ENCODE data around the gene MYO3B.

MYO3B gene

DNA sequence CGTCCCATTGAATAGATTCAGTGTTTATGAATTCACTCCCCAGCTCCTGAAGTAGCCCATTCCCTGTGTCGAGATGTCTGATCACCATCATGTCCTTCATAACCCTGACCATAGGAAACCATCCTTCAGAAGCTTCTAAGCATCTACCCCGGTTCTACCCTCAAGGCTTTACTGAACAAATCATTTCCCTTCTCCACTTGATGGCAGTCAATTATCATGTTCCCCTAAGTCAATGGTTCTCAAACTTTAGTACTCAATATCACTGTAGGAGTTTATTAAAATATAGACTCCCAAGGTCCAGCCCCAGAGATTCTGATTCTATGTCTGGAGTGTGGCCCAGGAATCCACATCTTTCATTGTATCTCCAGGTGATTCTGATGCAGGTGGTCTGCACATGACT lies 308.8 kb downstream of the MYO3B start:
- Histone ChIP-seq H3K18ac (ENCODE audit: low read depth in 1 of 2, low read length in 2 of 2) (no peak overlapping the region), H3K27ac (ENCODE audit: low read length, poor library complexity, severe bottlenecking) (no peak overlapping the region), H3K9ac (ENCODE audit: low read length) (no peak overlapping the region), H3K9me3 (ENCODE audit: control insufficient read depth, low read length) (no peaks in the 10 kb centered on the region), H3K79me1 (replicated peaks; ENCODE audit: low read length, poor library complexity, severe bottlenecking) (no peaks in the 10 kb centered on the region), H4K8ac (ENCODE audit: low read length) (no peak overlapping the region), H2BK120ac (ENCODE audit: low read depth, low read length) (no peak overlapping the region), H2BK12ac (ENCODE audit: low read length in 2 of 2) (no peak overlapping the region), H3K4me2 (ENCODE audit: low read length, poor library complexity, severe bottlenecking) (no peak overlapping the region), H2AK5ac (ENCODE audit: low read length, severe bottlenecking) (no peak overlapping the region), H3K14ac (ENCODE audit: low read length in 2 of 2) (no peak overlapping the region), H3K36me3 (ENCODE audit: control insufficient read depth in 1 of 2, insufficient read depth in 2 of 2, low read depth in 1 of 2, low read length in 2 of 2) (no peaks in the 10 kb centered on the region), H4K91ac (ENCODE audit: low read length) (no peak overlapping the region), H2BK5ac (ENCODE audit: low read depth, low read length, poor library complexity, severe bottlenecking) (no peak overlapping the region), H2AFZ (ENCODE audit: low read depth, low read length) (no peak overlapping the region), H3K23ac (ENCODE audit: low read length in 2 of 2) (no peak overlapping the region), H3K4me1 (ENCODE audit: control insufficient read depth, insufficient read depth, low read depth, low read length) (no peaks in the 10 kb centered on the region), H3K4me3 (ENCODE audit: insufficient read depth in 1 of 2, low read depth in 1 of 2, low read length in 2 of 2) (no peak overlapping the region), H3K4ac (ENCODE audit: low read depth in 1 of 2, low read length in 2 of 2) (no peak overlapping the region), H3K27me3 (ENCODE audit: control insufficient read depth in 1 of 2, insufficient read depth in 1 of 2, low read length in 2 of 2) (no peaks in the 10 kb centered on the region), H2BK15ac (ENCODE audit: low read depth, poor library complexity, severe bottlenecking) (no peak overlapping the region)
- no peak for DNase-seq
- 90% methylated on average over 3 of the region's 3 CpGs for WGBS

DNA sequence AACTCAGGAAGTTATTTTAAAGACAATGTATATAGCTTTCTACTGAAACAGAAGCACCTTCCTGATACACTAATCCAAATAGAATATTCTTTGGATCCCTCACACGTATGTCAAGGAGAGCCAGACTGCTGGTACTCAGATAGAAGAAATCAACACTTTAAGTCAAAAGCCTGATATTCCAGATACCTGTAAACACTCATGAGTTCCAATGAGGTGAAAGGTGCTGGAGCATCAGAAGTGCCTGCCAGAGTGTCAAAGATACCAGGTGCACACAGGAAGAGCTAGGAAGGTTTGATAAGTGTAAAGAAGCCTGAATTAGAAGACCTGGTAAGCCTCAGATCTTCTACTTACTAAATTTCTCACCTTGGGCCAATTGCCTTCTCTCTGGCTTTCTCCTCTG lies 310.9 kb downstream of the MYO3B start:
- Histone ChIP-seq H4K91ac (ENCODE audit: low read length) (no peak overlapping the region), H2BK5ac (ENCODE audit: low read depth, low read length, poor library complexity, severe bottlenecking) (no peak overlapping the region), H3K23ac (ENCODE audit: low read length in 2 of 2) (no peak overlapping the region), H3K4ac (ENCODE audit: low read depth in 1 of 2, low read length in 2 of 2) (no peak overlapping the region), H3K27ac (ENCODE audit: low read length, poor library complexity, severe bottlenecking) (no peak overlapping the region), H3K4me1 (ENCODE audit: control insufficient read depth, insufficient read depth, low read depth, low read length) (peaks cover 2% of the 10 kb centered on the region), H3K27me3 (ENCODE audit: control insufficient read depth in 1 of 2, insufficient read depth in 1 of 2, low read length in 2 of 2) (no peaks in the 10 kb centered on the region), H3K79me1 (replicated peaks; ENCODE audit: low read length, poor library complexity, severe bottlenecking) (no peaks in the 10 kb centered on the region), H3K9ac (ENCODE audit: low read length) (no peak overlapping the region), H3K36me3 (ENCODE audit: control insufficient read depth in 1 of 2, insufficient read depth in 2 of 2, low read depth in 1 of 2, low read length in 2 of 2) (no peaks in the 10 kb centered on the region), H2AFZ (ENCODE audit: low read depth, low read length) (no peak overlapping the region), H3K4me3 (ENCODE audit: insufficient read depth in 1 of 2, low read depth in 1 of 2, low read length in 2 of 2) (no peak overlapping the region), H3K18ac (ENCODE audit: low read depth in 1 of 2, low read length in 2 of 2) (no peak overlapping the region), H3K9me3 (ENCODE audit: control insufficient read depth, low read length) (no peaks in the 10 kb centered on the region), H2BK120ac (ENCODE audit: low read depth, low read length) (no peak overlapping the region), H2BK15ac (ENCODE audit: low read depth, poor library complexity, severe bottlenecking) (no peak overlapping the region), H4K8ac (ENCODE audit: low read length) (no peak overlapping the region), H3K14ac (ENCODE audit: low read length in 2 of 2) (no peak overlapping the region), H3K4me2 (ENCODE audit: low read length, poor library complexity, severe bottlenecking) (no peak overlapping the region), H2AK5ac (ENCODE audit: low read length, severe bottlenecking) (no peak overlapping the region), H2BK12ac (ENCODE audit: low read length in 2 of 2) (no peak overlapping the region)
- no peak for DNase-seq
- 78% methylated on average over 1 of the region's 1 CpG for WGBS

DNA sequence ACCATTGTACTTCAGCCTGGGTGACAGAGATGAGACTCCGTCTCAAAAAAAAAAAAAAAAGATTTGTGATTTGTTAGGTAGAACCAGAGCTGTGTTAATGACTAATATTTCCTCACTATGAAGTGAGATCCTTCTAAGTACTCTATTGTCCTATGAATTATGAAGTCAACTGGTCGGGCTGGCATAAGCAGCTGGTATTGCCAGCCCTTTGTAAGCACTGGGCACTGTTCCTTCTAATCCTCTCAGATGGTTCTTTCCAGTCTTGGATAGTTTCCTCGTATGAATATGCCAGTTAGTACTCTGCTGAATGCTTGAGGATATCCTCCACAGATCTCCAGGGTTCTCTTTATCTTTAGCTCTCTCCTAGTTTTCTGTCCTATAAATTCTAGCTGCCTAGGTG lies 314.1 kb downstream of the MYO3B start:
- no peak overlapping the region for H3K14ac ChIP-seq (ENCODE audit: low read length in 2 of 2)
- H3K79me1 ChIP-seq (replicated peaks; ENCODE audit: low read length, poor library complexity, severe bottlenecking), result no peaks in the 10 kb centered on the region
- H2BK120ac ChIP-seq (ENCODE audit: low read depth, low read length), result no peak overlapping the region
- no peaks in the 10 kb centered on the region for H3K36me3 ChIP-seq (ENCODE audit: control insufficient read depth in 1 of 2, insufficient read depth in 2 of 2, low read depth in 1 of 2, low read length in 2 of 2)
- H2AFZ ChIP-seq (ENCODE audit: low read depth, low read length), result no peak overlapping the region
- no peak overlapping the region for H2BK12ac ChIP-seq (ENCODE audit: low read length in 2 of 2)
- no peak overlapping the region for H4K91ac ChIP-seq (ENCODE audit: low read length)
- H3K27me3 ChIP-seq (ENCODE audit: control insufficient read depth in 1 of 2, insufficient read depth in 1 of 2, low read length in 2 of 2), result no peaks in the 10 kb centered on the region
- H2BK5ac ChIP-seq (ENCODE audit: low read depth, low read length, poor library complexity, severe bottlenecking), result no peak overlapping the region
- no peak overlapping the region for H4K8ac ChIP-seq (ENCODE audit: low read length)
- 100% methylated on average over 2 of the region's 3 CpGs for WGBS
- no peaks in the 10 kb centered on the region for H3K9me3 ChIP-seq (ENCODE audit: control insufficient read depth, low read length)
- no peak overlapping the region for H3K4me2 ChIP-seq (ENCODE audit: low read length, poor library complexity, severe bottlenecking)
- DNase-seq, result no peak
- no peak overlapping the region for H3K27ac ChIP-seq (ENCODE audit: low read length, poor library complexity, severe bottlenecking)
- H3K4me3 ChIP-seq (ENCODE audit: insufficient read depth in 1 of 2, low read depth in 1 of 2, low read length in 2 of 2), result no peak overlapping the region
- peaks cover 2% of the 10 kb centered on the region for H3K4me1 ChIP-seq (ENCODE audit: control insufficient read depth, insufficient read depth, low read depth, low read length)
- no peak overlapping the region for H3K9ac ChIP-seq (ENCODE audit: low read length)
- H2AK5ac ChIP-seq (ENCODE audit: low read length, severe bottlenecking), result no peak overlapping the region
- H3K23ac ChIP-seq (ENCODE audit: low read length in 2 of 2), result no peak overlapping the region
- H3K18ac ChIP-seq (ENCODE audit: low read depth in 1 of 2, low read length in 2 of 2), result no peak overlapping the region
- no peak overlapping the region for H2BK15ac ChIP-seq (ENCODE audit: low read depth, poor library complexity, severe bottlenecking)
- H3K4ac ChIP-seq (ENCODE audit: low read depth in 1 of 2, low read length in 2 of 2), result no peak overlapping the region

- H3K27me3 ChIP-seq (ENCODE audit: control insufficient read depth in 1 of 2, insufficient read depth in 1 of 2, low read length in 2 of 2), result no peaks in the 10 kb centered on the region
- H2AFZ ChIP-seq (ENCODE audit: low read depth, low read length), result no peak overlapping the region
- no peaks in the 10 kb centered on the region for H3K9me3 ChIP-seq (ENCODE audit: control insufficient read depth, low read length)
- no peak overlapping the region for H4K8ac ChIP-seq (ENCODE audit: low read length)
- no peak overlapping the region for H3K18ac ChIP-seq (ENCODE audit: low read depth in 1 of 2, low read length in 2 of 2)
- H4K91ac ChIP-seq (ENCODE audit: low read length), result no peak overlapping the region
- no peak overlapping the region for H2BK5ac ChIP-seq (ENCODE audit: low read depth, low read length, poor library complexity, severe bottlenecking)
- peaks cover 2% of the 10 kb centered on the region for H3K4me1 ChIP-seq (ENCODE audit: control insufficient read depth, insufficient read depth, low read depth, low read length)
- H3K9ac ChIP-seq (ENCODE audit: low read length), result no peak overlapping the region
- no peak overlapping the region for H2AK5ac ChIP-seq (ENCODE audit: low read length, severe bottlenecking)
- no peak overlapping the region for H3K4ac ChIP-seq (ENCODE audit: low read depth in 1 of 2, low read length in 2 of 2)
- no peaks in the 10 kb centered on the region for H3K36me3 ChIP-seq (ENCODE audit: control insufficient read depth in 1 of 2, insufficient read depth in 2 of 2, low read depth in 1 of 2, low read length in 2 of 2)
- no peak overlapping the region for H3K4me2 ChIP-seq (ENCODE audit: low read length, poor library complexity, severe bottlenecking)
- no peak overlapping the region for H2BK12ac ChIP-seq (ENCODE audit: low read length in 2 of 2)
- H3K14ac ChIP-seq (ENCODE audit: low read length in 2 of 2), result no peak overlapping the region
- no peak overlapping the region for H3K4me3 ChIP-seq (ENCODE audit: insufficient read depth in 1 of 2, low read depth in 1 of 2, low read length in 2 of 2)
- no peak for DNase-seq
- WGBS, result 79% methylated on average over 4 of the region's 5 CpGs
- H3K27ac ChIP-seq (ENCODE audit: low read length, poor library complexity, severe bottlenecking), result no peak overlapping the region
- H3K23ac ChIP-seq (ENCODE audit: low read length in 2 of 2), result no peak overlapping the region
- H2BK15ac ChIP-seq (ENCODE audit: low read depth, poor library complexity, severe bottlenecking), result no peak overlapping the region
- no peaks in the 10 kb centered on the region for H3K79me1 ChIP-seq (replicated peaks; ENCODE audit: low read length, poor library complexity, severe bottlenecking)
- H2BK120ac ChIP-seq (ENCODE audit: low read depth, low read length), result no peak overlapping the region
Measured at GRCh38 chr2:170493426-170494097, 315.6 kb downstream of the MYO3B start.
